ENCODE data around the gene TENT4B.
"Not testable (repeated sequence)": the region's sequence is repeated elsewhere in the genome, so short reads cannot be mapped to it uniquely, and the experiment has no call there.

The TENT4B gene

DNA sequence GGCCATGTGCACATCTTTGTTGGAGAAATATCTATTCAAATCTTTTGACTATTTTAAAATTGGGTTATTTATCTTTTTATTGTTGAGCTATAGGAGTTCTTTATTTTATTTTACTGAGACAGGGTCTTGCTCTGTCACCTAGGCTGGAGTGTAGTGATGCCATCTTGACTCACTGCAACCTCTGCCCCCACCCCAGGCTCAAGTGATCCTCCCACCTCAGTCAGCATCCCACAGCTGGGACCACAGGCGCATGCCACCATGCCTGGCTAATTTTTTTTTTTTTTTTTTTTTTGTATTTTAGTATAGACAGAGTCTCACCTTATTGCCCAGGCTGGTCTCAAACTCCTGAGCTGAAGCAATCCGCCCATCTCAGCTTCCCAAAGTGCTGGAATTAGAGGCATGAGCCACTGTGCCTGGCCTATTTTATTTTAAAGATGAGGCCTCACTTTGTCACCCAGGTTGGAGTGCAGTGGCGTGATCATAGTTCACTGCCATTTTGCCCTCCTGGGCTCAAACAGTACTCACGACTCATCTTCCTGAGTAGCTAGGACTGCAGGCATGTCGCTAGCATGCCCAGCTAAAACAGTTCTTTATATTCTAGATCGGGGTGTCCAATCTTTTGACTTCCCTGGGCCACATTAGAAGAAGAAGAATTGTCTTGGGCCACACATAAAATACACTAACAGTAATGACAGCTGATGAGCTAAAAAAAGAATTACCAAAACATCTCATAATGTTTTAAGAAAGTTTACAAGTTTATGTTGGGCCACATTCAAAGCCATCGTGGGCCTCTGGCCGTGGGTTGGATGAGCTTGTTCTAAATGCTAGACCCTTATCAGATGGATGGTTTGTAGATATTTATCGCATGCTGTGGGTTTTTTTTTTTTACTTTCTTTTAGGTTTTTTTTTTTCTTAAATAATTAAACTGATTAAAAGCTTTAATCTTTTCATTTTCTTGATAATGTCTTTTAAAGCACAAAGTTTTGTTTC is 13.7 kb downstream of the TENT4B start:
- no peak for DNase-seq (ENCODE audit: low read depth)
- no peak overlapping the region for H3K4me3 ChIP-seq (replicated peaks; ENCODE audit: low read depth, low read length)

DNA sequence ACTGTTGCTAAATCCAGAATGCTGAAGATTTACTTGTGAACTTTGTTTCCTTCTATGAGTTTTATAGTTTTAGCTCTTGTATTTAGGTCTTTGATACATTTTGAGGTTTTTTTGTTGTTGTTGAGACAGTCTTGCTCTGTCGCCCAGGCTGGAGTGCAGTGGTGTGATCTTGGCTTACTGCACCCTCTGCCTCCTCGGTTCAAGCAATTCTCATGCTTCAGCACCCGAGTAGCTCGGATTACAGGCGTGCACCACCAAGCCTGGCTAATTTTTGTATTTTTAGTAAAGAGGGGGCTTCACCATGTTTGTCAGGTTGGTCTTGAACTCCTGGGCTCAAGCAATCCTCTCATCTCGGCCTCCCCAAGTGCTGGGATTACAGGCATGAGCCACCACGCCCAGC is 14.4 kb downstream of the TENT4B start:
- DNase-seq (ENCODE audit: low read depth), result no peak
- no peak overlapping the region for H3K4me3 ChIP-seq (replicated peaks; ENCODE audit: low read depth, low read length)

More for the DNA sequence above, 13.7 kb downstream of the TENT4B start:
- TF ChIP-seq, protein P1, sequence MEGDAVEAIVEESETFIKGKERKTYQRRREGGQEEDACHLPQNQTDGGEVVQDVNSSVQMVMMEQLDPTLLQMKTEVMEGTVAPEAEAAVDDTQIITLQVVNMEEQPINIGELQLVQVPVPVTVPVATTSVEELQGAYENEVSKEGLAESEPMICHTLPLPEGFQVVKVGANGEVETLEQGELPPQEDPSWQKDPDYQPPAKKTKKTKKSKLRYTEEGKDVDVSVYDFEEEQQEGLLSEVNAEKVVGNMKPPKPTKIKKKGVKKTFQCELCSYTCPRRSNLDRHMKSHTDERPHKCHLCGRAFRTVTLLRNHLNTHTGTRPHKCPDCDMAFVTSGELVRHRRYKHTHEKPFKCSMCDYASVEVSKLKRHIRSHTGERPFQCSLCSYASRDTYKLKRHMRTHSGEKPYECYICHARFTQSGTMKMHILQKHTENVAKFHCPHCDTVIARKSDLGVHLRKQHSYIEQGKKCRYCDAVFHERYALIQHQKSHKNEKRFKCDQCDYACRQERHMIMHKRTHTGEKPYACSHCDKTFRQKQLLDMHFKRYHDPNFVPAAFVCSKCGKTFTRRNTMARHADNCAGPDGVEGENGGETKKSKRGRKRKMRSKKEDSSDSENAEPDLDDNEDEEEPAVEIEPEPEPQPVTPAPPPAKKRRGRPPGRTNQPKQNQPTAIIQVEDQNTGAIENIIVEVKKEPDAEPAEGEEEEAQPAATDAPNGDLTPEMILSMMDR (IDR thresholded peaks at IDR 0.05; ENCODE audit: low read length, missing control alignments), result no peak

GRCh38 chr16:50169555-50170096 is 16.5 kb downstream of the TENT4B start:
- TF ChIP-seq, protein P1 (IDR thresholded peaks at IDR 0.05; ENCODE audit: low read length, missing control alignments), result no peak
- DNase-seq (ENCODE audit: low read depth), result no peak
- H3K4me3 ChIP-seq (replicated peaks; ENCODE audit: low read depth, low read length), result no peak overlapping the region

More for the DNA sequence above, 14.4 kb downstream of the TENT4B start:
- TF ChIP-seq, protein P1 (IDR thresholded peaks at IDR 0.05; ENCODE audit: low read length, missing control alignments), result no peak

DNA sequence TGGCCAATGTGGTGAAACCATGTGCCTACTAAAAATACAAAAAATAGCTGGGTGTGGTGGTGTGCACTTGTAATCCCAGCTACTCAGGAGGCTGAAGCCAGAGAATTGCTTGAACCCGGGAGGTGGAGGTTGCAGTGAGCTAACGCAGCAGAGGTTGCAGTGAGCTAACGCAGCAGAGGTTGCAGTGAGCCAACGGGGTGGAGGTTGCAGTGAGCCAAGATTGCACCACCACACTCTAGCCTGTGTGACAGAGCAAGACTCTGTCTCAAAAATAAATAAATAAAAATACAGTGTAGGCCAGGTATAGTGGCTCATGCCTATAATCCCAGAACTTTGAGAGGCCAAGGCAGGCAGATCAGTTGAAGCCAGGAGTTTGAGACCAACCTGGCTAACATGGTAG is 18.7 kb downstream of the TENT4B start:
- H3K4me3 ChIP-seq (replicated peaks; ENCODE audit: low read depth, low read length); DNase-seq (ENCODE audit: low read depth): not testable (repeated sequence)

DNA sequence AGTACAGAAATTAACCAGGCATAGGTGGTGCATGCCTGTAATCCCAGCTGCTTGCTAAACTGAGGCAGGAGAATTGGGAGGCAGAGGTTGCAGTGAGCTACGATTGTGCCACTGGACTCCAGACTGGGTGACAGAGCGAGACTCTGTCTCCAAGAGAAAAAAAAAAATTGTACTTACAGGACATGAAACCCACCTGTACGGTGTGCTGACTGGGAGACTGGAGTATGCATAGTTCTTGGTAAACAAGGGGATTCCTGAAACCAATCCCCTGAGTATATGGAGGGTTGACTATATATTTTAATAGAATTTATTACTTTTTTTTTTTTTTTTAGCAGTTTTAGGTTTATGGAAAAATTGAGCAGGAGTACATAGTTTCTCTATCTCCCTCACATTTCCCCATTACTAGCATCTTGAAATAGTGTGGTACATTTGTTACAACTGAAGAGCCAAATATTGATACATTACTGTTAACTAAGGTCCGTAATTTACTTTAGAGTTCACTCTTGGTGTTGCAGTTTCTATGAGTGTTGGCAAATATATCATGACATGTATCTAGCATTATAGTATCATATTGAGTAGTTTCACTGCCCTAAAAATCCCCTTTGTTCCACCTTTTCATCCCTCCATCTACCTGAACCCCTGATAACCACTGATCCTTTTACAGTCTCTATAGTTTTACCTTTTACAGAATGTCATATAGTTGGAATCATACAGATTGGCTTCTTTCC is 19.3 kb downstream of the TENT4B start:
- no peak for DNase-seq (ENCODE audit: low read depth)
- no peak overlapping the region for H3K4me3 ChIP-seq (replicated peaks; ENCODE audit: low read depth, low read length)
- TF ChIP-seq, protein P1 (IDR thresholded peaks at IDR 0.05; ENCODE audit: low read length, missing control alignments), result no peak

GRCh38 chr16:50173316-50173715 is 20.2 kb downstream of the TENT4B start:
- no peak for DNase-seq (ENCODE audit: low read depth)
- TF ChIP-seq, protein P1 (IDR thresholded peaks at IDR 0.05; ENCODE audit: low read length, missing control alignments), result no peak
- no peak overlapping the region for H3K4me3 ChIP-seq (replicated peaks; ENCODE audit: low read depth, low read length)

GRCh38 chr16:50178491-50178941 is 25.4 kb downstream of the TENT4B start:
- TF ChIP-seq, protein P1 (IDR thresholded peaks at IDR 0.05; ENCODE audit: low read length, missing control alignments), result no peak
- H3K4me3 ChIP-seq (replicated peaks; ENCODE audit: low read depth, low read length), result no peak overlapping the region
- DNase-seq (ENCODE audit: low read depth), result no peak

All from fibroblast of pulmonary artery (primary cell).